Measurements from ENCODE around the gene KLRC4.

- TF ChIP-seq, protein P1, sequence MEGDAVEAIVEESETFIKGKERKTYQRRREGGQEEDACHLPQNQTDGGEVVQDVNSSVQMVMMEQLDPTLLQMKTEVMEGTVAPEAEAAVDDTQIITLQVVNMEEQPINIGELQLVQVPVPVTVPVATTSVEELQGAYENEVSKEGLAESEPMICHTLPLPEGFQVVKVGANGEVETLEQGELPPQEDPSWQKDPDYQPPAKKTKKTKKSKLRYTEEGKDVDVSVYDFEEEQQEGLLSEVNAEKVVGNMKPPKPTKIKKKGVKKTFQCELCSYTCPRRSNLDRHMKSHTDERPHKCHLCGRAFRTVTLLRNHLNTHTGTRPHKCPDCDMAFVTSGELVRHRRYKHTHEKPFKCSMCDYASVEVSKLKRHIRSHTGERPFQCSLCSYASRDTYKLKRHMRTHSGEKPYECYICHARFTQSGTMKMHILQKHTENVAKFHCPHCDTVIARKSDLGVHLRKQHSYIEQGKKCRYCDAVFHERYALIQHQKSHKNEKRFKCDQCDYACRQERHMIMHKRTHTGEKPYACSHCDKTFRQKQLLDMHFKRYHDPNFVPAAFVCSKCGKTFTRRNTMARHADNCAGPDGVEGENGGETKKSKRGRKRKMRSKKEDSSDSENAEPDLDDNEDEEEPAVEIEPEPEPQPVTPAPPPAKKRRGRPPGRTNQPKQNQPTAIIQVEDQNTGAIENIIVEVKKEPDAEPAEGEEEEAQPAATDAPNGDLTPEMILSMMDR (IDR thresholded peaks at IDR 0.05; ENCODE audit: low read length), result no peak
- TF ChIP-seq EZH2 (IDR thresholded peaks at IDR 0.05; ENCODE audit: borderline replicate concordance, low read length), result no peak
Observed at GRCh38 chr12:10404798-10405197, 4.8 kb downstream of the KLRC4 start.

All from OCI-LY1 (cell line).